ENCODE data around the gene MRPS22. TPM values are rescaled to one million over a fixed set of nuclear protein-coding genes. Genes with fewer than 3 reads are reported as not detected.

MRPS22 gene
- total RNA-seq, 1 experiment from 2014 or later = 45.7 TPM

GRCh38 chr3:139320551-139321309 lies 23.1 kb upstream of the MRPS22 start:
- Mint-ChIP-seq H3K36me3 (ENCODE audit: insufficient read depth in 1 of 3, low read depth in 3 of 3) (no peaks in the 10 kb centered on the region; a peak in 1 of 7 replicates), H3K9me3 (no peaks in the 10 kb centered on the region), H3K27ac (no peak overlapping the region), H3K4me3 (no peak overlapping the region), H3K4me1 (peaks cover 5 to 8% of the 10 kb centered on the region in 2 experiments), H3K27me3 (ENCODE audit: low read depth) (peaks cover 42% of the 10 kb centered on the region)
- Histone ChIP-seq H3T11ph (ENCODE audit: low read length) (no peak overlapping the region), H3K4me1 (ENCODE audit: insufficient read depth, low read length) (no peaks in the 10 kb centered on the region), H2AFZ (ENCODE audit: low read length) (no peak overlapping the region), H2BK120ac (ENCODE audit: low read depth, low read length, poor library complexity, severe bottlenecking) (no peak overlapping the region), H2AK5ac (ENCODE audit: insufficient read length, low read length) (no peak overlapping the region), H2BK15ac (ENCODE audit: low read depth, low read length) (no peak overlapping the region), H3K4me2 (ENCODE audit: insufficient read depth, insufficient read length, low read length) (no peak overlapping the region), H3K56ac (ENCODE audit: insufficient read length, low read depth, low read length) (no peak overlapping the region), H3K9me3 (ENCODE audit: control insufficient read depth, low read depth, low read length) (no peaks in the 10 kb centered on the region), H3K9ac (ENCODE audit: extremely low read depth, insufficient read length, low read length) (no peak overlapping the region), H2BK12ac (ENCODE audit: insufficient read length, low read depth, low read length) (no peak overlapping the region), H4K8ac (replicated peaks; ENCODE audit: insufficient read length, low read depth, low read length) (no peak overlapping the region), H3K14ac (ENCODE audit: insufficient read depth, low read length) (no peak overlapping the region), H4K20me1 (ENCODE audit: control insufficient read depth, insufficient read depth, insufficient read length) (no peaks in the 10 kb centered on the region), H2BK5ac (ENCODE audit: insufficient read length, low read length) (no peak overlapping the region), H3K4ac (ENCODE audit: low read depth, low read length) (no peak overlapping the region), H3K23me2 (ENCODE audit: insufficient read length, low read depth, low read length, poor library complexity, severe bottlenecking) (no peaks in the 10 kb centered on the region), H3K79me2 (ENCODE audit: insufficient read depth, low read length) (no peaks in the 10 kb centered on the region), H3K79me1 (ENCODE audit: insufficient read depth, low read depth, low read length, poor library complexity, severe bottlenecking) (no peaks in the 10 kb centered on the region), H3K27me3 (ENCODE audit: insufficient read depth, low read length) (no peaks in the 10 kb centered on the region), H3K23ac (ENCODE audit: insufficient read length, low read depth, low read length) (no peak overlapping the region), H4K5ac (ENCODE audit: insufficient read length, low read depth, low read length) (no peak overlapping the region), H3K18ac (ENCODE audit: insufficient read length, low read depth, low read length) (no peak overlapping the region), H3K27ac (ENCODE audit: insufficient read length, low read depth, low read length) (no peak overlapping the region), H4K91ac (ENCODE audit: insufficient read length, low read depth, low read length) (no peak overlapping the region), H2BK20ac (ENCODE audit: low read depth, low read length, poor library complexity, severe bottlenecking) (no peak overlapping the region)
- no CpG with 5 or more reads among the region's 8 CpGs for WGBS (ENCODE audit: extremely low coverage, insufficient read length, low lambda C conversion rate)
- no peak for DNase-seq
- TF ChIP-seq CTCF (conservative IDR thresholded peaks at IDR 0.05) = no peak

Measured in H9 (cell line).